Stimulated activated CD4-positive, alpha-beta T cell treated with anti-CD3 and anti-CD28 coated beads, Interleukin-15, amount 100 ng/mL, for 48 hours (primary cell): ENCODE results near the gene MRPL53.
"Not testable (repeated sequence)": the region's sequence is repeated elsewhere in the genome, so short reads cannot be mapped to it uniquely, and the experiment has no call there.

Experiments
- DNase-seq, 2 donors: peaks; one replicate each; pipeline ENCODE4 v3.0.0-alpha.2; 2020; ENCODE audit warnings: low read depth in 2 of 2

Gene MRPL53

DNA sequence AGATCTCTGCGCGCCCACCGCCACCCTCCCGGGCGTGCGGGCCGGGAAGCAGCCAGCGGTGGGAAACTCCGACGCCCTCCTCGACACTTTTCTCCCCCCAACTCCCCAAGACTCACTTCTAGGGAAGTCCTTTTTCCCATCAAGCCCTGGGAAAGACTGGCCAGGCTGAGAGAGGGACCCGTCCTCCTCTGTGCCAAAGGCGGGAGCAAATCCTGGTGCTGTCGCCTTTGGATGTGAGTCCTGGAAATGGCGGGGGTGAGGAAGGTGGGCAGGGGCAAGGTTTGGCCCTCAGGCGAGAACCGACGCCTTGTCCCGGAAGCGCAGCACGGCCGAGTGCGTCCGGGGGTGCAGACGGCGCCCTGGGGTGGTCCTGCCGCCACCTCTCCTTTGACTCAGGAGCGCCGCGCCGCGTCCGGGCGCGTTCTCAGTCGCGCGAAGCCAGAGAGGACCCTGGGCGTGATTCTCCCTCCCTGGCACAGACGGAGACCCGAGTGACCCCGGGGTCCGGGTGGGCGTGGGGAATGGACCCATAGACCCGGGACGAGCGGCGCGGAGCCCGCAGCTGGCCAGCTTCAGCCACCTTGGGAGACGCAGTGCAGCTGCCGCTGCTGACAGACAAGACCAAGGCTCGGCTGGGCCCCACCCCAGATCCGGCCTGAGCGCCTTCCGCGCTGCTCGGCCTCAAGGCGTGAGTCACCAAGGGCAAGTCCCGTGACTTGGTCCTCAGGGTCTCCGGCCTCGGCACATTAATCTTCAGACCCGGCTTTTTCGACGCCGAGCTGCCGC lies 30.4 kb upstream of the MRPL53 start:
- DNase-seq: no peak

DNA sequence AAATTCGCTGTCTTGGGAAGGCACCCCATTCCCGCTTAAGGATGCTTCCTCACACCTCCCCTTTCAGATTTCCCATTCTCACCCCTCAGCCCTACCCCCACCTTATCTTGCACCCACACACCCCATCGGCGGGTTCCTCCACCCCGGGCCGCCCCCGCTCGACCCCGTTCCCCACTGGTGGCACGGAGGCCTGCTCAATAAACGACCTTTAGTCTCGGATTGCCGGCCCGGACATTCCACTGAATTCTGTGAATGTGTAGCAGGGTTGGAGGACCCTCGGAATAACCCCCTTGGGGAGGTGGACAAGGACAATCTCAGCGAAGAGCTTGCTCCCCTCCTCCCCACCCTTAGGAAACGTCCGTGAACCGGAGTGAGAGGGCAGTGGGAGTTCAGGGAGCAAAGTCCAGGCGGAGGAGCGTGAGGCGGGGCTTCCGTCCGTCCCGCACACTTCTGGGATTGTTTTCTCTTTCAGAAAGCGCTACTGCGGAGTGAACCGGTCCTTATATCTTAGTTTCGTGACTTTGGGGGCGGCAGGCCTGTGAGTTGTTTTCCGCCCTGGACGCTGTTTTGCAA lies 29.8 kb upstream of the MRPL53 start:
- no peak for DNase-seq

DNA sequence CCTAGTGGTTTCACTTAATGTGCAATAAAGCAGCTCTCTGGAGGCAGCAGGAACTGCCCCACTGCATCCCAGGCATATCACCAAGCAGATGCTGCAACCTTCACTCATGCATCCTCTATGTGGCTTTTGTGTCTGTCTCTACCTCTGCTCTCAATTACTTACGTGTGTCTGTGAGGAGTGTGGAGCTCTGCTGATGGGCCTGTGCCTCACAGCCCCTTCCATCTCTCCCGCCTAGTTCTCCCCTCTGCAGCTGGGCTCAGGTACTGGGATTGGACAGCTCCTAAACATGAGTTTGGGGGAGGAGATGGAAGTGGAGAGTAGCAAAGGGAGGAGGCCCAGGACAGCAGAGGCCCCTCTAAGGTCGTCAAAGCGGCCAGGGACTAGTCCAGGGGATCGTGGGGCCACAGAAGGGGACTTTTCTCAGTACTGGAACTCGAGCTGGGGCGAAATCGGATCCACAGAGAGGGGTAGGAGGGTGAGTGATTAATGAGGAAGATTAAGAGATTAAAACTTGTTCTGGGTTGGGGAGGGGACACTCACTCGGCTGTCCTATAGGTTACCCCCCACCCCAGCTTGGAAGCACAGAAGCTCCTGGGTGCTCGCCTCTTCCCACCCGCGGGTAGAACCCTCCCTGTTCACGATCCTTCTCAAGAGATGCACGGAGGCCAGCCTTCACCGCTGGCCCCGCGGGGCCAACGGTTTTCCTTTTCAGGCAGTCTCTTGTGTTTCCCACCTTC lies 29.0 kb upstream of the MRPL53 start:
- no peak for DNase-seq

DNA sequence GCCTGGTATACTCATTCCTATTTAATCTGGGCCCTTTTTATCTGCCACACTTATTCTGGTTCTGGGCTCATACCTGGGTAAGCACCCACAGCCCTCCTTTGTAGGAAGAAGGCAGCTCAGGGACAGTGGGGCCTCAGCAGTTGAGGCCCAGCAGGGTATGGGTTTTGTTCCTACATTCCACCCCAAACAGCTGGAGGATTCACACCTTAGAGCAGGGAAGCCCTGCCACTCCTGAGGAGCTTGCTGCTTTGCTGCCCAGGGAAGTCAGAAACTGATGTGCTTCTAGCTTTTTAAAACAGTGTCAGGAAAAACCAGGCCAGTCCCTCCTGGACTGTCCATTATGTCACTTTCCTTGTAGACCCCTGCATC lies 28.1 kb upstream of the MRPL53 start:
- DNase-seq: no peak

DNA sequence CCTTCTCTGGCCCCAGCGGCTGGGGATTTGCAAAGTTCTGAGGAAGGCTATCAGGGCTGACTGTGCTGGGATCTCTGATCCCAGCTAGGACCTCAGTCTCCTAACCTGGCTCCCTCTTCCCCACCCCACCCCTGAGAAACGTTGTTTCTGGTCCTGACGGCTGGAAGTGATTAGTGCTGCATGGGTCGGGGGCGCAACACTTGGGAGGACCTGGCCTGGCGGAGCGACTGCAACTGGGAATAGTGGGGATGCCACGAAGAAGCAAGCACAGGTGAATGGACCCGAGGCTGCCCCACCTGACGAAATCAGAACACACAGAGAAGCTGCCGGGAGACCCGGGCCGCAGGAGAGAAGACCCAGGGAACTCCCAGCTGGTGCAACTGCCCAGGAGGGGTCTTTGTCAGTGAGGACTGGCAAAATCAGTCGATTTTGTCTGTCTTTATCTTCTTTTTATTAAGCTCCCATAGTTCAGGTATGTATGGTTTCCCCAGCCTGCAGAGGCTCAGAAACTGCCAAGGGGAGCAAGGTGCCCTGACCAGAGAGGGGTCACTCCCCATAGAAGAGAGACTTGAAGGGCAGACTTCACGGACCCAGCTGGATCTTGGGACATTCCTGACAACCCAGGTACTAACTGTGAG lies 27.6 kb upstream of the MRPL53 start:
- DNase-seq: no peak

DNA sequence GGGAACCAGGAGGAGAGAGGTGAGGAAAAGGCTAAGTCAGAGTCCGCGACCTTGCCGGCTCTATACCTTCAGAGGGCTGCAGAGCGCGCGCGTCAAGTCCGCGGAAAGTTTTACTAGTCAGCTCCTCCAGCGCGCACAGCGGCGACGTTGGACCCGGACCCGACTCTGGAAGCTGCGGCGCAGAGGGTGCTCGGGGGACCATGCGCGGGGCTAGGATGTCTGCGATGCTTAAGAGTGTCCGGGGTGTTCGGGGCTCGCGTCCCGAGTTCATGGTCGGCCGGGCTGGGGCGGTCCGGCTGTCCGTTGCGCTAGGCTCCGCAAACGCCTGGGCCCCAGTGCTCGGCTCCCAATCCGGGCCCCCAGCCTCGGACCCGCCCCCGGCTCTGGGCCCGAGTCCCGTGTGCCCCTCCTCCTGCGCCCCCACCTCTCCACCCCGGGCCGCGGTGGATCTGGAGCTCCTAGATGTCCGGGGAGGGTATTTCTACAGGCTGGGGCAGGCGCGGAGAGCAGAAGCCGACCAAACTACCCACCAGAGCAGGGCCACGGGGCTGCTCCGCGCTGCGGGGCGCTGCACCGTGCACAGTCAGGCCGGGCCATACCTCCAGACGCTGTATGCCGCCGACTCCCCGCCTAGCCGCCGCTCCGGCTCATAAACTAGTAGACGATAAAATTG lies 26.9 kb upstream of the MRPL53 start, which contains the start of gene LBX2:
Gene LBX2 (minus strand): TSS at position 337 of the 673 bp plus-strand sequence. CDS start 66 bp downstream, at position 271.
- no peak for DNase-seq

DNA sequence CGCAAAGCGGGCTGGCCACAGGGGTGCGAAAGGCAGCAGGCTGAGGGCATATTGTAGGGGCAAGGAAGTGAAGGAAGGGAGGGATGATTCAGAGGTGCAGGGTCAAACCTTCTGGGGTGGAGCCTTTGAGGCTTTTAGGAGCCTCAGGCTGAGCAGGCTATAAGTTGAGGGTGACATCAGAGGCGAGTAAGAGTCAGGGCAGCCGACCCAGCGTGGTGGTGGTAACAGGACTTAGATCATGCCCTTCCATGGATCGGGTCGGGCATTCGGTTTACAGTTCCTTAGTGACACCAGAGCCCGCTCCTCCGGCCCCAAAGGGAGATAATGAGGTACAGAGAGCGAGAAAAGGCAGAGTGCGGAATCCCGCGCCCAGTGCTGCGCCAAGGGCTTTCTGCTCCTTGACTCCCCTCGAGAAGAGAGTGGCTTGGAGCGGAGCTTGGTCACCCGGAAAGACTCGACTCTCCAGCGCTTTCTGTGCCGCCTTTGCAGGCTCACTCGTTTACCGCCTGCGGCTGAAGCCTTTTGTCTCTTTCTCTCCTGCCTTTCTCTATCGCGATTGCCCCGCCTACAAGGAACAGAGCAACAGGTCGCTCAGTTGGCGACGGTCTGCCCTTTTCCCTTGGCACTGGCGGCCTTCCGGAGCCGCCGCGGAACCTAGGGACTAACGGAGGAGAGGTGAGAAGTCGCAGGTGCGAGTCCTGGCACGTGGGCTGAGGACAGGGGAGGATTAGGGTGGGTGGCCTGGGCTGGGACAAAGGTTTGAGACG lies 26.2 kb upstream of the MRPL53 start:
- no peak for DNase-seq

DNA sequence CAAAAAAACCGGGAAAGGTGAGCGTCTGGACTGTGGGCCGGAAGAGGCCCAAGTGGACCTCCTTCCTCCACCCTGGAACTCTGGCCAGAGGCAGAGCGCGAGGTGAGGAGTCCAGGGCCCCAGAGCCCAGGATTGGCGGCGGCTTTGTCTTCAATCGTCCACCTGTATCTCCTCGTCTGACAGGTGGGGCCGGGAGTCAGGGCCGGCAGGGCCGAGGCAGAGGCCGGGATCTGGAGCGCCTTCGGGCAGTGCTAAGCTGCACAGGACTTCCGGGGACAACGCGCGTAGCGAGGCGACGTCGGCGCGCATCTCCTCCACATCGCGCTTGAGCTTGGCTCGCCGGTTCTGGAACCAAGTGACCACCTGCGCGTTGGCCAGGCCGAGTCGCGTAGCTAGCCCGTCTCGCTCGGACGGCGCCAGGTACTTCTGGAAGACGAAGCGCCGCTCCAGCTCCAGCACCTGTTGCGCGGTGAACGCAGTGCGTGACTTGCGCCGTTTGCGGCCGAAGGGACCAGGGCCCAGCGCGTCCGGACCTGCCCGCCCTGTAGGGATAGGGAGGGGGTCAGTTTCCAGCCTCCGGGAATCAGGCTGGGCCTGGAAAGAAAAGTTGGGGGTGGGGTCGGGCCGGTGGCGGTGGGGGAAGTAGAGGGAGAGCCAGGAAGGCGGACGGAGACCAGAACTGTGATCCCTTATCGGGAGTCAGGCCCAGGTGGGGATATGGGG lies 25.5 kb upstream of the MRPL53 start:
- no peak for DNase-seq

DNA sequence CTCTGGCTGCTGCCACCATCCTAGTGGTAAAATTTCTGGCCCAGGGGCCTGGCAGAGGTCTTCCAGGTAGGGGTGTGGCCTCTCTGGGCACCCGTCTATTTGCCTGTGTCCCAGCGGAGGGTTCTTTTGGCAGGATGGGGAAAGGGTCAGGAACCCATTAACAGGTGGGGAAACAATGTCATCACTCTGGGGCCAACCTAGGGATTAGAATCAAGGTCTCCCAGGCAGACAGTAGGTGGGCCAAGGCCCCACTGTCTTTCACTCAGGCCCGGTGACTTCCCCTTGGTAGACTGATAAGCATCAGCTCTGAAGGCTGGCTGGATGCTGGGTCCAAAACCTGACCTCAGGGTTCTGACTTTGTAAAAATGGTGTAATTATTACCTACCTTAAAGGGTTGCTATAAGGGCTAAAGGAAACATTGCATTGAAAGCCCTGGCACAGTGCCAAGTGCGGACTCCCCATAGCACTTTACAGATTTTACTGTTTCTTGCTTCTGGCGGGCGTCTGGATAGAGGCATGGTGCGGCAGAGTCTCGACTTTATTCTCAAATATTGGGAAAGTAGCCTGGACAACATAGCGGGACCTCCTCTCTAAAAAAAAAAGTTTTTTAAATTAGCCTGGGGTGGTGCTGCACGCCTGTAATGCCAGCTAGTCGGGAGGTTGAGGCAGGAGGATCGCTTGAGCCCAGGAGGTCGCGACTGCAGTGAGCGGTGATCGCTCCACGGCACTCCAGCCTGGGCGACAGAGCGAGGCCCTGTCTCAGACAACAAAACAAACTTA lies 24.7 kb upstream of the MRPL53 start:
- DNase-seq: no peak

DNA sequence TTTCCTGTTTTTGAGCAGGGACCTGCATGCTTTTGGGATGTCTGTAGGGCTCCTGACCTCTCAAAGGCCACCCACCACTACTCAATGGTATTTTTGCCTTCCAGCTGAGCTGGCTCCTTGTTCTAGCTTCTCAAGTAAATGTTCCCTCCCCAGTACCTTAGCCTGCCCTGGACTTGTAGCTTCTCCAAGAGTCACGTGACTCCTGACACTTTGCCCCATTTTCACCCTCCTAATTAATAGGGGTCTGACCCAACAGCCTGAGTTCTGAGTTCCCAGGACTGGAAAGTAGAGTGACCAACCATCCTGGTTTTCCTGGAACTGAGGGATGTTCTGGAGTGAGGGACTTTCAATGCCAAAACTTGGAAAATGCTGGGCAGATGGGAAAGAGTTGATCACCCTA lies 23.0 kb upstream of the MRPL53 start:
- no peak for DNase-seq

DNA sequence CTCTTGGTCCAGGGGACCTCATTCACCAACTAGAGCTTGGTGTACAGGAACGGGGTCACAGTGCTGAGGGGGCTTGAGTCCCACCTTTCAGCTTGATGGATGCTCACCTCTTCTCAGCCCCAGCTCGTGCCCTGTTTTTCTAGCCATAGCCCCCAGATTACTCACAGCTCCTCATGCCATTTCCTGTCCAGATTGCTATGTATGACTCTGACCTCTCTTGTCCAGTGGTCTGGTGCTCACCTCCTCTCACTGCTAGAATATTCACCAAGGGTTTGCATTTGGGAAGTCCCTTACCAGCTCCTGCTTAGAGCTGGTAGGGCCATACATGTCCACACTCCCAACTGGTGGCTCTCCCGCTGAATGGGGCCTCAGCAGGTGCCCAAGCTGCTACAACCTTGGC lies 21.1 kb upstream of the MRPL53 start:
- no peak for DNase-seq

DNA sequence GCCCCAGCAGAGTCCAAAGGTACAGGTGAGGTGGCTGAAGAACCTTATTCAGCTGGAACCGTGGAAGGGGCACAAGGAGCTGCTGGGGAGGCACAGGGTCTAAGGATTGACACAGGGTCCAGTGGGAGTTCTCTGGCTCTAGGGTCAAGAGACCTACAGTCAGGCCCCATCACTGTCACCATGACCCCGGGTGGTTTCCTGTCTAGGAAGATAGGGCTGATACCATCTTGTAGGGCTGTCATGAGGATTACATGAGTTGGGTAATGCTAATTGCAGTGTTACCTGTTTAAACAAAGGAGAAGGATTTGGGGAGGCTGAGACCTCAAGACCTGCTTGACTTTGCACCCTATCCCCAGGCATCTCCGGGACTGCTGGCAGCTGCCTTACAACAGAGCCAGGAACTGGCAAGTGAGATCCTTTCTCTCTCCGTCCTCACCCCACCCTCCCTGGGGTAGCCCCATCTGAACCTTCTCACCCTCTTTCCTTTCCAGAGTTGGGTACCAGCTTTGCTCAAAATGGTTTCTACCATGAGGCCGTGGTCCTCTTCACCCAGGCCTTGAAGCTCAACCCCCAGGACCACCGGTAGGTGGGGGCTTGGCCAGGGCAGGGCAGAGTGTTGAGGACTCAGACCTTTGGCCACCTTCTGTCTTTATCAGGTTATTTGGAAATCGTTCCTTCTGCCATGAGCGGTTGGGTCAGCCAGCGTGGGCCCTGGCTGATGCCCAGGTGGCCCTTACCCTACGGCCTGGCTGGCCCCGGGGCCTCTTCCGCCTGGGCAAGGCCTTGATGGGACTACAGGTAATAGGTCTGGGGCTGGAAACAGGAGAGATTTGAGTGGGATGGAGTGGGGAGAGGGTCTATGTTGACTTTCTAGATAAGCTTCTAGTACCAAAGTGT lies 19.4 kb upstream of the MRPL53 start:
- no peak for DNase-seq

DNA sequence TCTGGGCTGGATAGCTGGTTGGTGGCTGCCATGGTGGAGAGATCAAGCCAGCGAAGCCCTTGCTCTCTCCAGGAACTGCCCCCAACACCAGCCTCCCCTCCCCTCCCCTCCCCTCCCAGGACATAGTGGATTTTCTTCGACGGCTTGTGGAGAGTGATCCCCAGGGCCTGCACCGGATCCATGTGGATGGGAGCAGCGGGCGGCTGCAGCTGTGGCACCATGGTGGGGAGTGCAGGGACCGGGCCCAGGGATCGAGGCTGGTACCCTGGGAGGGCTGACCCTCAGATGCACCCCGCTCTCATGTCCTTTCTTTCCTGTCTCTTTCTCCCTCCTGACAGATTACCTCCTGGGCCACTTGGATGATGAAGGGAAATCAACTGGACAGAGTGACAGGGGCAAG lies 17.4 kb upstream of the MRPL53 start:
- DNase-seq: no peak

DNA sequence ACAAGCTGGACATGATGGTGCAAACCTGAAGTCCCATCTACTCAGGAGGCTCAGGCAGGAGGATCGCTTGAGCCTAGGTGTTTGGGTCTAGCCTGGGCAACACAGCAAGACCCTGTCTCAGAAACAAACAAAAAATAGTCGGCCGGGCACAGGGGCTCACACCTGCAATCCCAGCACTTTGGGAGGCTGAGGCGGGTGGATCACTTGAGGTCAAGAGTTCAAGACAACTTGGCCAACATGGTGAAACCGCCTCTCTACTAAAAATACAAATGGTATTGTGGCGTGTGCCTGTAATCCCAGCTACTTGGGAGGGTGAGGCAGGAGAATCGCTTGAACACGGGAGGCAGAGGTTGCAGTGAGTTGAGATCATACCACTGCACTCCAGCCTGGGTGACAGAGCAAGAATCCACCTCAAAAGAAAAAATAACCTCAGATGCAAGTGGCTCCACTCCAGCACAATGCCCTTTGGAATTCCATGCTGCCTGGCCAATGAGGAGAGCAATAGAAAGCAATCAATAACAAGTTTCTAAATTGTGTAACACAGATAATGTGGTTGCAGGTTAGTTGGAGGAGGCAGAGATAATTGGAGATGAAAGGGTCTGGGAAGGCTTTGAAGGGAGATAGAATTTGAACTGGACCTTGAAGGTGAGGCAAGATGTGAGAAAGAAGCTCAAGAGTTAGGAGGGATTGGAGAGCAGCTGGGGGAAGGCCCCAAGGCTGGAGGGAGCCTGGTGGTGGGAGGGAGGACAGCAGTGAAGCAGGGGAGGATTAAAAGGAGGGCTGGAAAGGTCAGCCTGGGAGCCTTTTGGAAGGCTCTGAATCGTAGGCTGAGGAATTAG lies 16.4 kb upstream of the MRPL53 start:
- no peak for DNase-seq

DNA sequence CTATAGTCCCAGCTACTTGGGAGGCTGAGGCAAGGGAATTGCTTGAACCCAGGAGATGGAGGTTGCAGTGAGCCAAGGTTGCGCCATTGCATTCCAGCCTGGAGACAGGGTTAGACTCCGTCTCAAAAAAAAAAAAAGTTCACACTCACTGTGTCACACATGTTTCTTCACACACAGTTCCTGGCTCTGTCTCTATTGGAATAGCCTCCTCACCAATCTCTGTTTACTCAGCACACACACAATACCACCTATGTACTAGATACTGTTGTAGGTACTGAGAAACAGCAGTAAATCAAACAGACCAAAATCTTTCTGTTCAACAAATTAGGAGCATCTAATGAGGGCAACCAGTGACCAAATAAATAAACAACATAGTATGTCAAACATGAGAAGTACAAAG lies 13.7 kb upstream of the MRPL53 start:
- no peak for DNase-seq

DNA sequence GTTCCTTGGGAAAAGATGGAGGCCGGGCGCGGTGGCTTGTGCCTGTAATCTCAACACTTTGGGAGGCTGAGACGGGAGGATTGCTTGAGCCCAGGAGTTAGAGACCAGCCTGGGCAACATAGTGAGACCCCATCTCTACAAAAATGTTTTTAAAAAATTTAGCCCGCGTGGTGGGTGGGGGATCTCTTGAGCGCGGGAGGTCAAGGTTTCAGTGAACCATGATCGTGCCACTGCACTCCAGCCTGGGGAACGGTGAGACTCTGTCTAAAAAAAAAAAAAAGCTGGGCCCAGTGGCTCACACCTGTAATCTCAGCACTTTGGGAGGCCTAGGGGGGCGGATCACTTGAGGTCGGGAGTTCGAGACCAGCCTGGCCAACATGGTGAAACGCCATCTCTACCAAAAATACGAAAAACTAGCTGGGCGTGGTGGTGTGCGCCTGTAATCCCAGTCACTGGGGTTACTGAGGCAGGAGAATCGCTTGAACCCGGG lies 11.2 kb upstream of the MRPL53 start:
- DNase-seq: not testable (repeated sequence)
